GM21723 (cell line): ENCODE results near the gene CNEP1R1.
A peak's percentile ranks its signal among the peaks of the same experiment; 100 is the strongest.
"Not testable (repeated sequence)": the region's sequence is repeated elsewhere in the genome, so short reads cannot be mapped to it uniquely, and the experiment has no call there.

Experiments used
- ATAC-seq: cut with Tn5 transposase; IDR thresholded peaks from one replicate; pipeline ENCODE4 v1.9.1; 2021; ENCODE audit warnings: mild to moderate bottlenecking, moderate library complexity; ENCODE audit not compliant: unreplicated experiment

The CNEP1R1 gene

DNA sequence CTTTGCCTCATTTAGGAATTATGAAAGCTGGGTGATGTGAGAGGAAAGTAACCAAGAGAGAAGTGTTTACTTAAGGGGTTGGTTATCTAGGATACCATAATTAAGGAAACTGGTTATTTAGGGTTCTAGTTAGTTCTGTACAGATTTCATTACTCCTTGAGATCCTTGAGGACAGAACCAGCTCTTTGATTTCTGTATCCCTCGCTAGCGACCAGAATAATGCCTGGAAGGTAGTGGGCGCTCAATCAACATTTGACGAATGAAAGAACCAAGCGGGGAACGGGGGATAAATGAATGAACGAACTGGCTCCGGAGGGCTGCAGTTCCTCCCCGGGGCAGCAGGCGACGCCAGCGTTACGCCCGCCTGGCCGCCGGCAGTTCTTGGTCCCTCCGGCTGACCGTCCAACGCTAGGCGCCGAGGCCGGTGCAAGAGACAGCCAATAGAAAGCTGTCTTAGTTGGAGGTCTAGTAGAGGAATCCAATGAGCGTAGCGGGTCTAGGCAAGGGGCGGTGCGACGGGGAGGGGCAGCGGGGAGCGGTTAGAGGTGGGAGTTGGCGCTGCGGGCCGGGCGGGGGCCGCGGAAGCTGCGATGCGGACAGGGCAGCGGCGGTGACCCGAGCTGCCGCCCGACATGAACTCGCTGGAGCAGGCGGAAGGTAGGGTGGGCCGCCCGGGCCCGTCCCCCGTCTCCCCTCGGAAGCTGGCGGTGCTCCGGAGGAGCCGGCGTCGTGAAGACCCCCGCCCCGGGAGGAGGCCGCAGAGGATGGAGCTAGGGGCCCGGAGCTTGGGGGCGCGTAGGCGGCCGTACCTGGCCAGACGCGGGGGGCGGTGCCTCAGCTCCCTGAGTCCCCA is at the start of gene CNEP1R1:
Gene CNEP1R1, plus strand, starts transcription at position 542 of the 853 bp plus-strand sequence. Its CDS starts 91 bp downstream, at position 633.
- peak; percentile 99 for ATAC-seq

GRCh38 chr16:49977427-49977826 is 47.6 kb upstream of the CNEP1R1 start:
- no peak for ATAC-seq

DNA sequence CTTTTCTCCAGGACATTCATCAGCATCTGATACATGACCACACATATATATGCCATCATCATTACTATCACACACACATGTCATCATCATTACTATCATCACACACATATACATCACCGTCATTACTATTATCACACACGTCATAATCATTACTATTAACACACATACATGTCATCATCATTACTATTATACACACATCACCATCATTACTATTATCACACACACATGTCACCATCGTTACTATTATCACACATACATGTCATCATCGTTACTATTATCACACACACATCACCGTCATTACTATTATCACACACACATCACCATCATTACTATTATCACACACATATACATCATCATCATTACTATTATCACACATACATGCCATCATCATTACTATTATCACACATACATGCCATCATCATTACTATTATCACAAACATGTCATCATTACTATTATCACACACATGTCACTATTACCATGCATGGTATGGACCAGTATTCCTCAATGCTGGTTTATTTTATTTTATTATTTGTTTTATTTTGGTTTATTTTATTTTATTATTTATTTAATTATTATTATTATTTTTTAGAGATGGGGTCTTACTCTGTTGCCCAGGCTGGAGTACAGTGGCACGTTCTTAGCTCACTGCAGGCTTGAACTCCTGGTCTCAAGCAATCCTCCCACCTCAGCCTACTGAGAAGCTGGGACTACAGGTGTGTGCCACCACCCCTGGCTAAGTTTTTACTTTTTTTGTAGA is 46.3 kb upstream of the CNEP1R1 start:
- ATAC-seq: no peak

- ATAC-seq: no peak
Observed at GRCh38 chr16:49980166-49980565, 44.9 kb upstream of the CNEP1R1 start.

- no peak for ATAC-seq
Observed at GRCh38 chr16:49986351-49987124, 38.5 kb upstream of the CNEP1R1 start.

DNA sequence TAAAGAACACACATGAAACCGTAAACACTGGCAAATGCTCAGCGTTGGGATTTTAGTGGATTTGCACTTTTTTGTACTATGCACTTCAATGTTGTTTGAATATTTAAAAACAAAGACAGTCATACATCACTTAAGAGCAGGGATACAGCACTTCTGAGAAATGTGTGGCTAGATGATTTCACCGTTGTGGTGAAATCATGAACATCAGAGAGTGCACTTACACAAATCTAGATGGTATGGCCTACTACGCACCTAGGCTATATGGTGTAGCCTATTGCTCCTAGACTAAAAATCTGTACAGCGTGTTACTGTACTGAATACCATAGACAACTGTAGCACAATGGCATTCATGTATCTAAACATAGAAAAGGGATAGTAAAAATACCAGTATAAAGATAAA is 37.6 kb upstream of the CNEP1R1 start:
- ATAC-seq: no peak

GRCh38 chr16:49992825-49993224 is 32.2 kb upstream of the CNEP1R1 start:
- ATAC-seq: no peak

- no peak for ATAC-seq
Observed at GRCh38 chr16:49993579-49993978, 31.4 kb upstream of the CNEP1R1 start.

DNA sequence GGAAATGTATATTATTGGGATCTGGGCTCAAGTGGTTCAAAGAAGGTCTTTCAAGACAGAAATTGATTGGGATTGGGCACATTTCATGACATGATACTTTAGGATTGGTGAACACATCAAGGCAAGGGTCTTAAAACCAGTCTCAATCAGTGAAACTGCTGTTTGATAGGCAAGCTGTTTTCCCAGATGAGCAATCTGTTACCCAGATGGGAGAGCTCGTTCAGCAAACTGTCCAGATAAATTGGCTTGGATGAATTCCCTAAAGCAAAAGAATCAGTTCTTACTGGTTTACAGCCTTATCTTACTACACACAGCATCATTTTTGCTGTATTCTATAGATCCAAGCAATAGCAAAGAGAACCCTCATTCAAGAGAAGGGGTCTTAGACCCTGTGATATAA is 31.0 kb upstream of the CNEP1R1 start:
- no peak for ATAC-seq

DNA sequence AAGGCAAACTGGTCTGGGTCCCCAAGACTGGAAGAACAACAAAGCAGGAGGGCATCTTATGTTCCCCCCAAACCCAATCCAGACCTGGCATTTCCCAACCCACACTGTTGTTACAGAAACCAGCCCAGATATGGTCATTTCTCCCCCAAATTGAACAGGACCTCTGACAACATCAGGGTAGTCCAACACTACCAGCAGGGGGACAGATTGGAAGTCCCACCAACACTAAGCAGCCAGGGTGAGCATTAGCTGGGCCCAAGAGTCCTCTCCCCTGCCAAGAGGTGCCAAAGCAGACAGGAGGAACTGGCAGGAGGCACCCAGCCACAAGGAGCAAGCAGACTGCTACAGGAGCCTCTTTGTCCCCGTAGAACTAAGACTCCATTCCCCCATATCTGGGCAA is 29.3 kb upstream of the CNEP1R1 start:
- ATAC-seq: no peak

DNA sequence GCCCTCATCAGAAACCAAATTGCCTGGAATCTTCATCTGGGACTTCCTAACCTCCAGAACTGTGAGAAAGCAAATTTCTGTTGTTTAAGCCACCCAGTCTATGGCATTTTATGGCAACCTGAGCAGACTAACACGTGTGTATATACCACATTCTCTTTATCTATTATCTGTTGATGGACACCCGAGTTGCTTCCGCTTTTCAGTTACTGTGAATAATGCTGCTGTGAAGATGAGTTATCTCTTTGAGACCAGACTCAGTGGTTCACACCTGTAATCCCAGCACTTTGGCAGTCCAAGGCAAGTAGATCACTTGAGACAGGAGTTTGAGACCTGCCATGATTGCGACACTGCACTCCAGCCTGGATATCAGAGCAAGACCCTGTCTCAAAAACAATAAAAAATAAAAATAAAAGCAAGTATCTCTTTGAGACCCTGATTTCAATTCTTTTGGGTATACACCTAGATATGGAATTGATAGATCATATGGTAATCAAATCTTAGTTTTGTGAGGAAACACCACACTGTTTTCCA is 27.2 kb upstream of the CNEP1R1 start:
- no peak for ATAC-seq

- no peak for ATAC-seq
Observed at GRCh38 chr16:49998991-49999390, 26.0 kb upstream of the CNEP1R1 start.

- ATAC-seq: no peak
Observed at GRCh38 chr16:50001144-50001543, 23.9 kb upstream of the CNEP1R1 start.

GRCh38 chr16:50002190-50002589 is 22.8 kb upstream of the CNEP1R1 start:
- ATAC-seq: no peak

- no peak for ATAC-seq
Observed at GRCh38 chr16:50004239-50004638, 20.8 kb upstream of the CNEP1R1 start.

DNA sequence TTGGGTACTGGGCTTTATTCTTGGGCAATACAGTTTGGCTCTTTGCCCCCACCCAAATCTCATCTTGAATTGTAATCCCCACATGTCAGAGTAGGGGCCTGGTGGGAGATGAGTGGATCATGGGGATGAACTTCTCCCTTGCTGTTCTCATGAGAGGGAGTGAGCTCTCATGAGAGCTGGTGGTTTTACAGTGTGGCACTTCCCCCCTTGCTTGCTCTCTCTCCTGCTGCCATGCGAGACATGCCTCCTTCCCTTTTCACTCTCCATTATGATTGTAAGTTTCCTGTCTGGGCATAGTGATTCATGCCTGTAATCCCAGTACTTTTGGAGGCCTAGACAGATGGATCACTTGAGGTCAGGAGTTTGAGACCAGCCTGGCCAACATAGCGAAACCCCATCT is 18.1 kb upstream of the CNEP1R1 start:
- no peak for ATAC-seq

DNA sequence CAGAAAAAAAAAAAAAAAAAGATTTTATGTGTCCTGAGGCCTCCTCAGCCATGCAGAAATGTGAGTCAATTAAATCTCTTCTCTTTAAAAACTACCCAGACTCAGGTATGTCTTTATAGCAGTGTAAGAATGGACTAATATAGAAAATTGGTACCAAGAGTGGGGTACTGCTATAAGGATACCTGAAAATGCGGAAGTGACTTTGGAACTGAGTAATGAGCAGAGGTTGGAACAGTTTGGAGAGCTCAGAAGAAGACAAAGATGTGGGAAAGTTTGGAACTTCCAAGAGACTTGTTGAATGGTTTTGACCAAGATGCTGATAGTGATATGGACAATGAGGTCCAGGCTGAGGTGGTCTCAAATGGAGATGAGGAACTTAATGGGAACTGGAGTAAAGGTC is 17.3 kb upstream of the CNEP1R1 start:
- no peak for ATAC-seq

- no peak for ATAC-seq
Observed at GRCh38 chr16:50010212-50010611, 14.8 kb upstream of the CNEP1R1 start.

DNA sequence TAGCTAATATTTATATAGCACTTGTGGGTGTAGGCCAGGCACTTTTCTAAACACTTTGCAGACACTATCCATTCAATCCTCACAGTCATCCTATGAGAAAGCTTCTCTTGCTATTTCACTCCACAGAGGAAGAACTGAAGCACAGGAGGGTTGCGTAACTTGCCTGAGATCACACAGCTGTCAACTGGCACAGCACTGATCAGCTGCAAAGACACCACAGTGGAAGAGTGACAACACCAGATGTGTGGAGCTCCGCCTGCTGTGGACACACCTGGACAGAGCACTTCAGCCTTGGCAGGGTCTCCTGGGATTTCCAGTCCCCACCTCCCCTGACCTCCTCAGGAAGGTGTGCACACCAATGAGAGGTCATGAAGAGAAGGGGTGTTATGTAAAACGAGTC is 13.3 kb upstream of the CNEP1R1 start:
- ATAC-seq: no peak

DNA sequence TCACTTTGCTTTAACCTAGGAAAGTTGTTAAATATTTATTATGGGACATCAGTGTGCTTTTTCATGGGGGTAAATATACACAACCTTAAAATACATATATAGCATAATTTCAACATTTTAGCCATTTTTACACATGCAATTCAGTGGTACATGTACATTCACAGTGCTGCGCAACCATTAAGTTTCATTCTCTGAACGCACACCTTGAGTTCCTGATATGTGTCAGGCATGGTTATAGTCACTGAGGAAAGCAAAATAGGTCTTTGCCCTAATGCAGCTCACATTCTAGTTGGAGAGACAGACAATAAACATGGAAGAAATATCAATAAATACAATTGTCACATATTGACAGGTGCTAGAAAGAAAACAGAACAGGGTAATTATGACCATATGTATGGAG is 12.8 kb upstream of the CNEP1R1 start:
- no peak for ATAC-seq

DNA sequence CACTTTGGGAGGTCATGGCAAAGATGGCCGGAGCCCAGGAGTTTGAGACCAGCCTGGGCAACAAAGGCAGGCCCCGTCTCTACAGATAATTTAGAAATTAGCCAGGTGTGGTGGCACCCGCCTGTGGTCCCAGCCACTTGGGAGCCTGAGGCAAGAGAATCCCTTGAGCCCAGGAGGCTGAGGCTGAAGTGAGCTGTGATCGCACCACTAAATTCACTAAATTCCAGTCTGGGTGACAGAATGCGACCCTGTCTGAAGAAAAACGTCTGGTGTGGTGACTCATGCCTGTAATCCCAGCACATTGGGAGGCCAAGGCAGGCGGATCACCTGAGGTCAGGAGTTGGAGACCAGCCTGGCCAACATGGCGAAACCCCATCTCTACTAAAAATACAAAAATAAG is 10.8 kb upstream of the CNEP1R1 start:
- not testable (repeated sequence) for ATAC-seq
